ENCODE results near the gene AOPEP. TPM values are rescaled to one million over a fixed set of nuclear protein-coding genes. Genes with fewer than 3 reads are reported as not detected.
A peak's percentile ranks its signal among the peaks of the same experiment; 100 is the strongest.

Gene AOPEP
- total RNA-seq, 6 donors from 2014 or later, result 55.4 to 410 (median 111) TPM

DNA sequence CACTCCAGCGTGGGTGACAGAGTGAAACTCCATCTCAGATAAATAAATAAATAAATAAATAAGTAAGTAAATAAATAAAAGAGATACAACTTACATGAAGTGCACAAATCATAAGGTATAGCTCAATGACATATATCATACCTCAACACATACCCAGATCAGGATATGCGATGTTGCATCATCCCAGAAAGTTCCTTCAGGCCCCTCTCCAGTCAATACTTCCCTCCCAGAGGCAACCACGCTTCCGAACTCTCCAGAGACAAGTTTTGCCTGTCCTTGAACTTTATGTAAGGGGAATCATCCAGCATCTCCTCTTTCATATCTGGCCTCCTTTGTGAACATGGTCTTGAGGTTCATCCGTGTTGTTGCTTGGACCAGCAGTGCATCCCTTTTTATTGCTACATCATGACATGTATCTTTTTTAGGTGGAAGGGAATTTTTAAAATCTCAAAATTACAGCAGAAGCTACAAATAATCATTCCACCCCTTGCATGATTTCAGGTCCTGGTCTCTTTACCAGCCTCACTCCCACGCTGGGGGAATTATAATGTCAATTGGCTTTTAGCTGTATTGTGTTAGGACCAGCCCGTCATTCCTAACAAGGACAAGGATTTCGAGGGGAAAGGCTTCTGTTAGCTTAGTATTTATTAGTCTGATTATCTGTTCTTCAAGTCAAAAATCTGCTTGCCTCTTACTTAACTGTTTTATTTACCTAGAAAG lies 32.9 kb upstream of the AOPEP start:
- Histone ChIP-seq H3K4me3 (no peak overlapping the region), H3K36me3 (no peaks in the 10 kb centered on the region), H3K4me1 (peaks cover 0 to 9% (median 3%) of the 10 kb centered on the region in 4 donors), H3K9me3 (no peaks in the 10 kb centered on the region), H3K27me3 (no peaks in the 10 kb centered on the region), H3K27ac (peak overlapping the region in 2 of 4 donors; percentile 9 to 30)
- ATAC-seq (ENCODE audit: low FRiP score in 2 of 2) (no peak), DNase-seq (no peak)
- no peak for TF ChIP-seq POLR2AphosphoS5 (IDR thresholded peaks at IDR 0.05)
- TF ChIP-seq POLR2A (IDR thresholded peaks at IDR 0.05), result no peak
- TF ChIP-seq EP300 (IDR thresholded peaks at IDR 0.05), result no peak
- TF ChIP-seq, protein P1, sequence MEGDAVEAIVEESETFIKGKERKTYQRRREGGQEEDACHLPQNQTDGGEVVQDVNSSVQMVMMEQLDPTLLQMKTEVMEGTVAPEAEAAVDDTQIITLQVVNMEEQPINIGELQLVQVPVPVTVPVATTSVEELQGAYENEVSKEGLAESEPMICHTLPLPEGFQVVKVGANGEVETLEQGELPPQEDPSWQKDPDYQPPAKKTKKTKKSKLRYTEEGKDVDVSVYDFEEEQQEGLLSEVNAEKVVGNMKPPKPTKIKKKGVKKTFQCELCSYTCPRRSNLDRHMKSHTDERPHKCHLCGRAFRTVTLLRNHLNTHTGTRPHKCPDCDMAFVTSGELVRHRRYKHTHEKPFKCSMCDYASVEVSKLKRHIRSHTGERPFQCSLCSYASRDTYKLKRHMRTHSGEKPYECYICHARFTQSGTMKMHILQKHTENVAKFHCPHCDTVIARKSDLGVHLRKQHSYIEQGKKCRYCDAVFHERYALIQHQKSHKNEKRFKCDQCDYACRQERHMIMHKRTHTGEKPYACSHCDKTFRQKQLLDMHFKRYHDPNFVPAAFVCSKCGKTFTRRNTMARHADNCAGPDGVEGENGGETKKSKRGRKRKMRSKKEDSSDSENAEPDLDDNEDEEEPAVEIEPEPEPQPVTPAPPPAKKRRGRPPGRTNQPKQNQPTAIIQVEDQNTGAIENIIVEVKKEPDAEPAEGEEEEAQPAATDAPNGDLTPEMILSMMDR (IDR thresholded peaks at IDR 0.05), result no peak
- 69 to 71% methylated on average over 8 of the region's 8 CpGs for WGBS, 2 donors

DNA sequence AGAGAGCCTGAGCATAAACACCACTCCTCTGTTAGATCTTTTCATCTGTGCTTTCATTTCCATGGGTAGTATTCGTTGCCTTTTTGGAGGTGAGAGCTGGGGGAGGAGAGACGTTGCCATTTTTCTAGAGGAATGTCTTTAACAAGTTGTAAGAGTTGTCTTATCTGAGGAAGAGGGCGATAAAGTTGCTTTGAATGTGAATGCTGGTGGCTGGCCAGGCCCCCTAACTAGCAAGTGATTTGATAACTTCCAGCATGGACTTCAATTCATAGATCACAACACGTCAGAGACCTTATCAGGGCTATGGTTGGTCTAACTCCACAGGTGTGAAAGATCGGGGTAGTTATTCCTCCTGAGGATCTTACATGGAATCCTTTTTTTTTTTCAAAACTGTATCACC lies 30.0 kb upstream of the AOPEP start:
- TF ChIP-seq, protein P1 (IDR thresholded peaks at IDR 0.05), result no peak
- TF ChIP-seq EP300 (IDR thresholded peaks at IDR 0.05) (no peak), POLR2A (IDR thresholded peaks at IDR 0.05) (no peak), POLR2AphosphoS5 (IDR thresholded peaks at IDR 0.05) (no peak)
- 75 to 82% methylated on average over 5 of the region's 5 CpGs for WGBS, 2 donors

DNA sequence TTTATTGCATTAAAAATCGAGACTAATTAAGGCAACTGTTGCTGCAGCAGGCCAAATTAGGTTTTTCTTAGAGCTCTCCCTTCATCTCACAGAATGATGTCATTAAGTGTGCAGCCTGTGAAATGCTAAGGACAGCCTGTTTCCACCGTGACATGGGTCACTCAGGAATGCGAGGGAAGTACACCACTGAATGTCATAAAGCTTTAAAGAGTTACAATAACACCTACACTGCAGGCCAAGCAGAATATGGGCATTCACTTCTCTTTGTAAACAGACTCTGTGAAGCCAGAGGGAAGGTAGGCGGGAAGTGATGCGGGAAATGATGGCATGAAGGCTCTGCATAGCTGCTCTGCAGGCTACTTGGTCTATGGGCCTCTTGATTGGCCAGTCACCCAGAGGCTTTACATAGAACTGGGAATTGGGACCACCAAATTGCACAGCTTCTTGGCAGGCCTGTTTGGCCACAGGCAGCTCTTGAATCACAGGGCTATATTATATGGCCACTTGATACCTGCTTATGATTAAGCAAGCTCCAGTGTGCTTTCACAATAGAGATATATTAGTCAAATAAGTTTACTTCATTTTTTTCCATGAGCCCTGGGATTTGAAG lies 28.4 kb upstream of the AOPEP start:
- DNase-seq (peak in 1 of 2 donors; percentile 44), ATAC-seq (ENCODE audit: low FRiP score in 2 of 2) (peak; percentile 35 to 87)
- Histone ChIP-seq H3K9me3 (no peaks in the 10 kb centered on the region), H3K4me3 (no peak overlapping the region), H3K36me3 (no peaks in the 10 kb centered on the region), H3K27ac (peak overlapping the region; percentile 58 to 78 (median 64)), H3K4me1 (peaks cover 0 to 9% (median 3%) of the 10 kb centered on the region in 4 donors), H3K27me3 (no peaks in the 10 kb centered on the region)
- no peak for TF ChIP-seq POLR2AphosphoS5 (IDR thresholded peaks at IDR 0.05)
- TF ChIP-seq EP300 (IDR thresholded peaks at IDR 0.05), result no peak
- no peak for TF ChIP-seq POLR2A (IDR thresholded peaks at IDR 0.05)
- TF ChIP-seq, protein P1 (IDR thresholded peaks at IDR 0.05), result no peak
- WGBS, 2 donors, result 63 to 72% methylated on average over 5 of the region's 5 CpGs

More for the DNA sequence above, 30.0 kb upstream of the AOPEP start:
- DNase-seq (no peak), ATAC-seq (ENCODE audit: low FRiP score in 2 of 2) (no peak)
- Histone ChIP-seq H3K4me3 (no peak overlapping the region), H3K27ac (no peak overlapping the region), H3K4me1 (peaks cover 0 to 9% (median 3%) of the 10 kb centered on the region in 4 donors), H3K27me3 (no peaks in the 10 kb centered on the region), H3K9me3 (no peaks in the 10 kb centered on the region), H3K36me3 (no peaks in the 10 kb centered on the region)

DNA sequence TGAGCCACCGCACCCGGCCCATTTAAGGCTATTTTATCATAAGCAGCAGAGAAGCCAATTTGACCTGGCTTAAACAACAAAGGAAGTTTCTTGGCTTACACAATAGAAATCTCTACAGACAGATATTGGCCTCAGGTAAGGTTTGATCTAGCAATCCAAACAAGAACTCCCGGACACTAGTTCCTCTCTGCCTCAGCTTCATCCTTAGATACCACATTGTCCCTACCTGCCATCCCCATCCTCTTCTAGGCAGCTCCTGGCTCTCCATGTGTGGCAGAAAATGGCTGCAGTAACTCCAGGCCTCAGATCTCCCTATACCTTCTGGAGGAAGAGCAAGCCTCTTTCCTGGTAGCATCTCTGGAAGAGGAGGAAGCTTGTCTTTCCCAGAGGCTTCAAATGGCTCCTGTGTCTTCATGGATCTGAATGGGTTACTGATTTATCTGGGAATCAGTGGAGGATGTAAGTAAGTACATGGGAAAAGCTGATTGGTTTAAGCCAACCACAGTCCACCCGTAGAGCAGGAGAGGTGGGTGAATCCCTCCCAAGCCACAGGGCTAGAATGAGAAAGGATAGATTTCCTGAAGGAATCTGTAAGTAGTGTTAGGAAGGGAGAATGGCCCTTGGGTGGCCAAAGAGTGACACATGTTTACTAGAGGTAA lies 26.7 kb upstream of the AOPEP start:
- 88 to 94% methylated on average over 4 of the region's 4 CpGs for WGBS, 2 donors
- no peaks in the 10 kb centered on the region for H3K36me3 ChIP-seq
- DNase-seq, result no peak
- no peak for ATAC-seq (ENCODE audit: low FRiP score in 2 of 2)
- no peak overlapping the region for H3K27ac ChIP-seq
- TF ChIP-seq POLR2A (IDR thresholded peaks at IDR 0.05) (no peak), EP300 (IDR thresholded peaks at IDR 0.05) (no peak), POLR2AphosphoS5 (IDR thresholded peaks at IDR 0.05) (no peak)
- TF ChIP-seq, protein P1 (IDR thresholded peaks at IDR 0.05), result no peak
- H3K27me3 ChIP-seq, result no peaks in the 10 kb centered on the region
- H3K4me1 ChIP-seq, result peaks cover 0 to 9% (median 0%) of the 10 kb centered on the region in 4 donors
- no peaks in the 10 kb centered on the region for H3K9me3 ChIP-seq
- H3K4me3 ChIP-seq, result no peak overlapping the region

Measured in upper lobe of left lung (tissue), 6 donors.